CD8-positive, alpha-beta memory T cell (primary cell): Measurements from ENCODE around the gene TTLL6. TPM values are rescaled to one million over a fixed set of nuclear protein-coding genes. Genes with fewer than 3 reads are reported as not detected.

Experiments used
- CTCF ChIA-PET: fragments of 350-600 bp; sonication (Branson Sonifier 250); formaldehyde crosslinking; loops from one replicate; lab custom pipeline; 2021; ENCODE audit warnings: antibody characterized with exemption; lab: Charles Lee
- POLR2A ChIA-PET: fragments of 350-600 bp; sonication (Branson Sonifier 250); formaldehyde crosslinking; loops from one replicate; lab custom pipeline; 2021; ENCODE audit warnings: antibody characterized with exemption; lab: Charles Lee
- DNase-seq, 5 donors: peaks; one replicate each; pipeline versions ENCODE4 v3.0.0 to v3.0.0-alpha.2; 2020 to 2022; ENCODE audit warnings: mixed read lengths in 1 of 5
- H3K27ac ChIP-seq: one replicate; pipeline ENCODE4 v1.7.0; 2013; ENCODE audit warnings: low read depth, mild to moderate bottlenecking, low read length, moderate library complexity
- H3K27me3 ChIP-seq: 2 replicates; pipeline ENCODE4 v1.7.0; 2013; ENCODE audit warnings: low read length, mild to moderate bottlenecking; ENCODE audit not compliant: insufficient read depth, poor library complexity, severe bottlenecking
- H3K36me3 ChIP-seq: 2 replicates; pipeline ENCODE4 v1.7.0; 2013; ENCODE audit warnings: mild to moderate bottlenecking, low read length, moderate library complexity; ENCODE audit not compliant: insufficient read depth
- H3K4me1 ChIP-seq: 2 replicates; pipeline ENCODE4 v1.7.0; 2013; ENCODE audit warnings: mild to moderate bottlenecking, low read length, moderate library complexity; ENCODE audit not compliant: insufficient read depth
- H3K4me3 ChIP-seq: 2 replicates; pipeline ENCODE4 v1.7.0; 2013; ENCODE audit warnings: mild to moderate bottlenecking, low read length
- H3K9me3 ChIP-seq: 2 replicates; pipeline ENCODE4 v1.7.0; 2013; ENCODE audit warnings: mild to moderate bottlenecking, low read length
- H3K27ac Mint-ChIP-seq, 8 donors: one replicate each; pipeline ENCODE4 v1.8.0; 2020 to 2021; ENCODE audit warnings: mixed read lengths in 8 of 8, mild to moderate bottlenecking in 6 of 8, inconsistent platforms in 3 of 8, moderate library complexity in 3 of 8
- H3K27me3 Mint-ChIP-seq, 2 donors: one replicate each; pipeline ENCODE4 v1.8.0; 2020 to 2021; ENCODE audit warnings: mixed read lengths in 2 of 2, mild to moderate bottlenecking in 1 of 2, moderate library complexity in 1 of 2
- H3K36me3 Mint-ChIP-seq, 3 donors: one replicate each; pipeline ENCODE4 v1.8.0; 2020 to 2021; ENCODE audit warnings: mixed read lengths in 3 of 3, inconsistent platforms in 1 of 3, mild to moderate bottlenecking in 1 of 3
- H3K4me1 Mint-ChIP-seq, 3 donors: one replicate each; pipeline ENCODE4 v1.8.0; 2020 to 2021; ENCODE audit warnings: mixed read lengths in 3 of 3, inconsistent platforms in 1 of 3, mild to moderate bottlenecking in 1 of 3
- H3K4me3 Mint-ChIP-seq, 7 donors: one replicate each; pipeline ENCODE4 v1.8.0; 2020 to 2021; ENCODE audit warnings: mixed read lengths in 7 of 7, mild to moderate bottlenecking in 6 of 7, moderate library complexity in 4 of 7, inconsistent platforms in 2 of 7
- H3K9me3 Mint-ChIP-seq, 5 donors: one replicate each; pipeline ENCODE4 v1.8.0; 2020 to 2022; ENCODE audit warnings: mixed read lengths in 5 of 5, mild to moderate bottlenecking in 3 of 5, moderate library complexity in 2 of 5, inconsistent platforms in 1 of 5
- polyA plus RNA-seq: library from polyadenylated mRNA; unstranded; fragments of 300-500 nt; fragmentation: Illumina TruSeq; gene quantifications from one replicate; pipeline ENCODE4 v1.2.3, GENCODE V29; 2021
- total RNA-seq, 2 experiments: library from RNA; stranded (reverse); gene quantifications; one replicate each; pipeline ENCODE4 v1.2.3, GENCODE V29; 2021

The TTLL6 gene
- total and polyA plus RNA-seq, 3 experiments from 2014 or later, result not detected

GRCh38 chr17:48776602-48777001 lies 40.4 kb downstream of the TTLL6 start:
- Mint-ChIP-seq H3K4me1 (no peaks in the 10 kb centered on the region), H3K27me3 (peaks cover 27 to 34% of the 10 kb centered on the region in 2 donors), H3K4me3 (no peak overlapping the region), H3K9me3 (peaks cover 0 to 2% (median 0%) of the 10 kb centered on the region in 5 donors), H3K36me3 (no peaks in the 10 kb centered on the region), H3K27ac (no peak overlapping the region)
- H3K36me3 ChIP-seq, result no peaks in the 10 kb centered on the region
- ChIA-PET CTCF (no interaction called here), POLR2A (no interaction called here)
- H3K27ac ChIP-seq, result no peak overlapping the region
- no peaks in the 10 kb centered on the region for H3K9me3 ChIP-seq
- H3K4me3 ChIP-seq, result no peak overlapping the region
- DNase-seq, result no peak
- H3K4me1 ChIP-seq, result no peaks in the 10 kb centered on the region
- no peaks in the 10 kb centered on the region for H3K27me3 ChIP-seq

DNA sequence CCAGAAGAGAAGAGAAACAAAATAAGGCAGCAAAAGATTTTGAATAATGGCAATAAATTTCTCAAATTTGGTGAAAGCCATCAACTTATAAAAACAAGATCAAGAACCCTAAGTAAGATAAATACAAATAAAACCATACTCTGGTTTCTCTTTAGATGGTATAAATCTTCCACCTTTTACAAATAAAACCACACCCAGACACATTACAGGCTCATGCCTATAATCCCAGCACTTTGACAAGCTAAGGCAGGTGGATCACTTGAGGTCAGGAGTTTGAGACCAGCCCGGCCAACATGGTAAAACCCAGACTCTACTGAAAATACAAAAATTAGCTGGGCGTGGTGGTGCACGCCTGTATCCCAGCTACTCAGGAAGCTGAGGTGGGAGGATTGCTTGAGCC lies 43.8 kb downstream of the TTLL6 start:
- H3K9me3 ChIP-seq, result no peaks in the 10 kb centered on the region
- peaks cover 25 to 60% of the 10 kb centered on the region in 2 donors for H3K27me3 Mint-ChIP-seq
- H3K9me3 Mint-ChIP-seq, result peaks cover 0 to 2% (median 0%) of the 10 kb centered on the region in 5 donors
- no peaks in the 10 kb centered on the region for H3K4me1 ChIP-seq
- H3K27ac Mint-ChIP-seq, result no peak overlapping the region
- H3K4me3 ChIP-seq, result no peak overlapping the region
- DNase-seq, result no peak
- no peak overlapping the region for H3K27ac ChIP-seq
- CTCF ChIA-PET, result no interaction called here
- H3K36me3 Mint-ChIP-seq, result peaks cover 0 to 4% (median 0%) of the 10 kb centered on the region in 3 donors
- no peaks in the 10 kb centered on the region for H3K4me1 Mint-ChIP-seq
- no peaks in the 10 kb centered on the region for H3K36me3 ChIP-seq
- POLR2A ChIA-PET, result interaction anchor here (0.7 kb wide), 1 partner anchor 28 kb away, joined by 8 read pairs; no protein-coding TSS in a partner anchor
- no peak overlapping the region for H3K4me3 Mint-ChIP-seq
- peaks cover 11% of the 10 kb centered on the region for H3K27me3 ChIP-seq

DNA sequence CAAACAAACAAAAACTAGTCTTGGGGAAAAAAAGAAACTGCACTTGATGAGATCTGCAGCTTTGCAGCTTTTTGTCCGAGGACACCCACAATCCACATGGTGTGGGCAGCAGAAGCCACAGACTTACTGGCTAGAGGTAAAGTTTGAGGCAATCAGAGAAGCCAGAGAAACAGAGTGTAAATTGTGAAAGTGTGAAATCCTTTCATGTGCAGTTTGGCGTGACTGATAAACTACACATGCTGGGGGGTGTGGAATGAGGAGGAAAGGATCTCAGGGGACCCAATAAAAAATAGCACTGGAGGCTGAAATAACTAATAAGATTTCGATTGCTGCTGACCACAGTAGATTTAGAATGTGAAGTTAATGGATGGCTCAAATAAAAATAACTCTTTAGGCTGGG lies 46.1 kb downstream of the TTLL6 start:
- Histone ChIP-seq H3K36me3 (no peaks in the 10 kb centered on the region), H3K4me1 (no peaks in the 10 kb centered on the region), H3K9me3 (no peaks in the 10 kb centered on the region), H3K27me3 (peaks cover 11% of the 10 kb centered on the region), H3K4me3 (no peak overlapping the region), H3K27ac (no peak overlapping the region)
- no peak overlapping the region for H3K4me3 Mint-ChIP-seq
- no peaks in the 10 kb centered on the region for H3K4me1 Mint-ChIP-seq
- H3K36me3 Mint-ChIP-seq, result peaks cover 0 to 4% (median 0%) of the 10 kb centered on the region in 3 donors
- no peak for DNase-seq
- ChIA-PET CTCF (no interaction called here), POLR2A (no interaction called here)
- H3K27me3 Mint-ChIP-seq, result peaks cover 27 to 70% of the 10 kb centered on the region in 2 donors
- H3K9me3 Mint-ChIP-seq, result peaks cover 0 to 2% (median 0%) of the 10 kb centered on the region in 5 donors
- H3K27ac Mint-ChIP-seq, result no peak overlapping the region

DNA sequence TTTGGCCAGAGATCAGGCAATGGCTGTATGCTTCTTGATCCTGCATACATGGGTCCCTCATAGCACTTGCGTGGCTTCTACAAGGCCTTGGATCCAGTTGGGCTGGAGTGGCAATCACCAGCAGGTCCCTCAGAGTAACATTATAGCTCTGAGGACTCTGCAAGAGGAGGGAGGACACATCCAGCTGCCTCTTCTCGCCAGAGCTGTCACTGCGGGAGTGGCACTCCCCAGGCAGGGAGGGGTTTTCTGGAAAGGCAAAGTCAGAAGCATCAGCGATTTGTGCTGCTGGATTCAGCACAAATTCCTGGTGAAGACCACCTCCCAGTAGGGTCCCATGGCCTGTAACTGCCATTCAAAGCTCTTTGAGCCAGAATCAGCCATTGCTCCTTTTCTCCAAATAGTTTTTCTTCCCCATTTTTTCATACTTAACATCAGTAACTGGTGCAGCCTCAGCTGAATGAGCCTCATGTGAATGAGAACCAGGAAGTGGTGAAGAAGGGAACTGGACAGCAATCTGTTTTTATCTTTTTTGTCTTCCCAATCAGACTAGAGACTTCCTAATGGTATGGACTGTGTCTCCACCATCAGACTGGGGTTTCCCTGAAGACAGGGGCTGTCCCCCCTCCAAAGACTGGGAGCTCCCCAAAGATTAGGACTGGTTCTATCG lies 47.9 kb downstream of the TTLL6 start:
- ChIA-PET CTCF (interaction anchor here (0.9 to 1.2 kb wide), 2 partner anchors 8 to 9 kb away, joined by 3 read pairs; no protein-coding TSS in a partner anchor), POLR2A (no interaction called here)
- Histone ChIP-seq H3K4me1 (no peaks in the 10 kb centered on the region), H3K27me3 (peaks cover 16% of the 10 kb centered on the region), H3K27ac (no peak overlapping the region), H3K9me3 (no peaks in the 10 kb centered on the region), H3K36me3 (no peaks in the 10 kb centered on the region), H3K4me3 (no peak overlapping the region)
- Mint-ChIP-seq H3K4me1 (no peaks in the 10 kb centered on the region), H3K4me3 (no peak overlapping the region), H3K27me3 (peaks cover 18 to 74% of the 10 kb centered on the region in 2 donors), H3K9me3 (no peaks in the 10 kb centered on the region), H3K27ac (peak overlapping the region in 1 of 8 donors; percentile 65), H3K36me3 (peaks cover 0 to 4% (median 0%) of the 10 kb centered on the region in 3 donors)
- DNase-seq, result no peak

DNA sequence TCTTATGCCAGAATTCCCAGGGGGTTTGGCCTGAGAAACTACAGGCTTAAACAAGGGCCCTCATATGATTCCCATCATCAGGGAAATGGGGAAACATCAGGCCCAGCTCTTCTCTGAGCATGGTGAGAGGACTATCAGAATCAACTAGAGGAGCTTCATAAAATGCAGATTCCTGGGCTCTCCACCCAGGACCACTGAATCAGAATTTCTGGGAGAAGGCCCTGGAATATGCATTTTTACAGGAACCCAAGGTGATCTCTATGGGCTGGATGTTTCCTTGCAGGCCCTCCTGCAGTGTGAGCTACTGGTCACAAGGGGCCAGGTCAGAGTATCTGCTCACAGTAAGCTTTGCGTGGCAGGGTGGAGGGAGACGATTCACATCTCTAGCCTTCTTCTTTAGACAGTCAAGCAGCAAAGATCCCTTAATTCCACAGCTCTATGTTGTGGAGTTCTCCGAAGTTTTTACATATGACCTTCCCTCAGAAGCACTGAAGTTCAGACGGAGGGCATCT lies 49.7 kb downstream of the TTLL6 start:
- CTCF ChIA-PET, result no interaction called here
- peaks cover 0 to 4% (median 0%) of the 10 kb centered on the region in 3 donors for H3K36me3 Mint-ChIP-seq
- H3K4me3 Mint-ChIP-seq, result no peak overlapping the region

GRCh38 chr17:48761114-48761513 lies 55.9 kb downstream of the TTLL6 start:
- Histone ChIP-seq H3K36me3 (no peaks in the 10 kb centered on the region), H3K27ac (no peak overlapping the region), H3K4me1 (no peaks in the 10 kb centered on the region), H3K4me3 (no peak overlapping the region), H3K27me3 (peaks cover 22% of the 10 kb centered on the region), H3K9me3 (no peaks in the 10 kb centered on the region)
- H3K27me3 Mint-ChIP-seq, result peaks cover 39 to 89% of the 10 kb centered on the region in 2 donors
- H3K27ac Mint-ChIP-seq, result no peak overlapping the region
- peaks cover 0 to 2% (median 0%) of the 10 kb centered on the region in 3 donors for H3K36me3 Mint-ChIP-seq
- DNase-seq, result no peak
- no peaks in the 10 kb centered on the region for H3K9me3 Mint-ChIP-seq
- CTCF ChIA-PET, result interaction anchor here (1.0 kb wide), 1 partner anchor 8 kb away, joined by 3 read pairs; no protein-coding TSS in a partner anchor
- no peaks in the 10 kb centered on the region for H3K4me1 Mint-ChIP-seq
- POLR2A ChIA-PET, result no interaction called here
- H3K4me3 Mint-ChIP-seq, result no peak overlapping the region

More for the DNA sequence above, 49.7 kb downstream of the TTLL6 start:
- Mint-ChIP-seq H3K4me1 (no peaks in the 10 kb centered on the region), H3K9me3 (no peaks in the 10 kb centered on the region), H3K27me3 (peaks cover 25 to 80% of the 10 kb centered on the region in 2 donors), H3K27ac (no peak overlapping the region)
- H3K36me3 ChIP-seq, result no peaks in the 10 kb centered on the region
- no peaks in the 10 kb centered on the region for H3K9me3 ChIP-seq
- DNase-seq, result no peak
- POLR2A ChIA-PET, result no interaction called here
- H3K27ac ChIP-seq, result no peak overlapping the region
- no peak overlapping the region for H3K4me3 ChIP-seq
- no peaks in the 10 kb centered on the region for H3K4me1 ChIP-seq
- H3K27me3 ChIP-seq, result peaks cover 16% of the 10 kb centered on the region

- H3K27me3 Mint-ChIP-seq, result peaks cover 46 to 89% of the 10 kb centered on the region in 2 donors
- H3K4me3 ChIP-seq, result no peak overlapping the region
- H3K9me3 ChIP-seq, result no peaks in the 10 kb centered on the region
- H3K4me1 Mint-ChIP-seq, result no peaks in the 10 kb centered on the region
- H3K4me3 Mint-ChIP-seq, result no peak overlapping the region
- peaks cover 0 to 2% (median 0%) of the 10 kb centered on the region in 3 donors for H3K36me3 Mint-ChIP-seq
- ChIA-PET POLR2A (no interaction called here), CTCF (interaction anchor here (1.0 kb wide), 1 partner anchor 9 kb away, joined by 3 read pairs; no protein-coding TSS in a partner anchor)
- no peak for DNase-seq
- H3K27me3 ChIP-seq, result peaks cover 29% of the 10 kb centered on the region
- no peaks in the 10 kb centered on the region for H3K9me3 Mint-ChIP-seq
- H3K27ac Mint-ChIP-seq, result no peak overlapping the region
- no peaks in the 10 kb centered on the region for H3K36me3 ChIP-seq
- no peak overlapping the region for H3K27ac ChIP-seq
- no peaks in the 10 kb centered on the region for H3K4me1 ChIP-seq
Observed at GRCh38 chr17:48760411-48760810, 56.6 kb downstream of the TTLL6 start.

GRCh38 chr17:48759288-48759687 lies 57.7 kb downstream of the TTLL6 start:
- no peak overlapping the region for H3K4me3 Mint-ChIP-seq
- Histone ChIP-seq H3K4me3 (no peak overlapping the region), H3K27me3 (peaks cover 36% of the 10 kb centered on the region), H3K27ac (no peak overlapping the region), H3K4me1 (no peaks in the 10 kb centered on the region), H3K9me3 (no peaks in the 10 kb centered on the region), H3K36me3 (no peaks in the 10 kb centered on the region)
- no peak for DNase-seq
- H3K4me1 Mint-ChIP-seq, result peaks cover 4 to 6% (median 4%) of the 10 kb centered on the region in 3 donors
- POLR2A ChIA-PET, result no interaction called here
- H3K9me3 Mint-ChIP-seq, result no peaks in the 10 kb centered on the region
- H3K36me3 Mint-ChIP-seq, result peaks cover 0 to 2% (median 0%) of the 10 kb centered on the region in 3 donors
- H3K27me3 Mint-ChIP-seq, result peaks cover 50 to 89% of the 10 kb centered on the region in 2 donors
- CTCF ChIA-PET, result no interaction called here
- no peak overlapping the region for H3K27ac Mint-ChIP-seq
